GM12892 (cell line): ENCODE results near the gene CATSPERE.
"Not testable (repeated sequence)": the region's sequence is repeated elsewhere in the genome, so short reads cannot be mapped to it uniquely, and the experiment has no call there.

Experiments used
- DNase-seq: peaks from one replicate; pipeline ENCODE4 v3.0.0; 2011; ENCODE audit not compliant: insufficient read length
- FAIRE-seq: peaks from 2 replicates; lab custom pipeline; 2011; peaks lifted over from hg19 to GRCh38; lab: Jason Lieb, UNC
- POLR2A ChIP-seq: IDR thresholded peaks from 2 replicates; pipeline ENCODE4 v1.6.1; 2011; ENCODE audit warnings: low read depth, low read length, control low read depth
- POLR2AphosphoS5 ChIP-seq: IDR thresholded peaks from 2 replicates; pipeline ENCODE4 v1.6.1; 2011; ENCODE audit warnings: low read depth, low read length, control low read depth
- TAF1 ChIP-seq: IDR thresholded peaks from 2 replicates; pipeline ENCODE4 v1.6.1; 2011; ENCODE audit warnings: low read depth, mild to moderate bottlenecking, control low read depth, low read length, borderline replicate concordance

CATSPERE gene

GRCh38 chr1:244496186-244496585, 35.1 kb downstream of the CATSPERE start:
- TF ChIP-seq POLR2AphosphoS5 (no peak), POLR2A (no peak)
- DNase-seq (no peak), FAIRE-seq (no peak)

GRCh38 chr1:244497805-244498204, 36.7 kb downstream of the CATSPERE start:
- FAIRE-seq (no peak), DNase-seq (no peak)
- TF ChIP-seq TAF1 (no peak), POLR2A (no peak), POLR2AphosphoS5 (no peak)

GRCh38 chr1:244499484-244499883, 38.4 kb downstream of the CATSPERE start:
- FAIRE-seq, DNase-seq: not testable (repeated sequence)

- DNase-seq, FAIRE-seq: not testable (repeated sequence)
These were observed 39.4 kb downstream of the CATSPERE start for GRCh38 chr1:244500515-244500914.

- FAIRE-seq (no peak), DNase-seq (no peak)
- TF ChIP-seq POLR2A (no peak), TAF1 (no peak), POLR2AphosphoS5 (no peak)
These were observed 41.6 kb downstream of the CATSPERE start for GRCh38 chr1:244502630-244503029.

GRCh38 chr1:244513493-244513892, 52.4 kb downstream of the CATSPERE start:
- TF ChIP-seq TAF1, result no peak
- no peak for TF ChIP-seq POLR2A
- no peak for TF ChIP-seq POLR2AphosphoS5

GRCh38 chr1:244515680-244516079, 54.6 kb downstream of the CATSPERE start:
- no peak for TF ChIP-seq TAF1
- TF ChIP-seq POLR2AphosphoS5, result no peak
- TF ChIP-seq POLR2A, result no peak
- no peak for FAIRE-seq

More at GRCh38 chr1:244513493-244513892, 52.4 kb downstream of the CATSPERE start:
- no peak for FAIRE-seq
- DNase-seq, result no peak

GRCh38 chr1:244536316-244536715, 75.2 kb downstream of the CATSPERE start:
- no peak for DNase-seq
- FAIRE-seq, result no peak
- TF ChIP-seq TAF1, result no peak

More at GRCh38 chr1:244515680-244516079, 54.6 kb downstream of the CATSPERE start:
- DNase-seq, result no peak

GRCh38 chr1:244545511-244545910, 84.4 kb downstream of the CATSPERE start:
- FAIRE-seq, result no peak
- DNase-seq, result no peak
- no peak for TF ChIP-seq TAF1
- no peak for TF ChIP-seq POLR2A
- TF ChIP-seq POLR2AphosphoS5, result no peak

- DNase-seq (no peak), FAIRE-seq (no peak)
- TF ChIP-seq POLR2AphosphoS5, result no peak
- no peak for TF ChIP-seq TAF1
- TF ChIP-seq POLR2A, result no peak
These were observed 87.6 kb downstream of the CATSPERE start for GRCh38 chr1:244548558-244549115.

- TF ChIP-seq TAF1 (no peak), POLR2AphosphoS5 (no peak), POLR2A (no peak)
- no peak for DNase-seq
- no peak for FAIRE-seq
These were observed 91.3 kb downstream of the CATSPERE start for GRCh38 chr1:244552336-244552735.

- TF ChIP-seq TAF1 (no peak), POLR2A (no peak), POLR2AphosphoS5 (no peak)
- DNase-seq (no peak), FAIRE-seq (no peak)
These were observed 95.2 kb downstream of the CATSPERE start for GRCh38 chr1:244556263-244556662.

- no peak for TF ChIP-seq TAF1
- no peak for TF ChIP-seq POLR2AphosphoS5
- TF ChIP-seq POLR2A, result no peak
- DNase-seq (no peak), FAIRE-seq (no peak)
These were observed 96.5 kb downstream of the CATSPERE start for GRCh38 chr1:244557565-244557964.
